Limb (tissue), 2 donors: ENCODE data around the gene ZEB2.

Experiments
- DNase-seq, 2 donors: peaks; one replicate each; pipeline ENCODE4 v3.0.0-alpha.2; 2016; ENCODE audit errors: extremely low spot score in 2 of 2

The ZEB2 gene

DNA sequence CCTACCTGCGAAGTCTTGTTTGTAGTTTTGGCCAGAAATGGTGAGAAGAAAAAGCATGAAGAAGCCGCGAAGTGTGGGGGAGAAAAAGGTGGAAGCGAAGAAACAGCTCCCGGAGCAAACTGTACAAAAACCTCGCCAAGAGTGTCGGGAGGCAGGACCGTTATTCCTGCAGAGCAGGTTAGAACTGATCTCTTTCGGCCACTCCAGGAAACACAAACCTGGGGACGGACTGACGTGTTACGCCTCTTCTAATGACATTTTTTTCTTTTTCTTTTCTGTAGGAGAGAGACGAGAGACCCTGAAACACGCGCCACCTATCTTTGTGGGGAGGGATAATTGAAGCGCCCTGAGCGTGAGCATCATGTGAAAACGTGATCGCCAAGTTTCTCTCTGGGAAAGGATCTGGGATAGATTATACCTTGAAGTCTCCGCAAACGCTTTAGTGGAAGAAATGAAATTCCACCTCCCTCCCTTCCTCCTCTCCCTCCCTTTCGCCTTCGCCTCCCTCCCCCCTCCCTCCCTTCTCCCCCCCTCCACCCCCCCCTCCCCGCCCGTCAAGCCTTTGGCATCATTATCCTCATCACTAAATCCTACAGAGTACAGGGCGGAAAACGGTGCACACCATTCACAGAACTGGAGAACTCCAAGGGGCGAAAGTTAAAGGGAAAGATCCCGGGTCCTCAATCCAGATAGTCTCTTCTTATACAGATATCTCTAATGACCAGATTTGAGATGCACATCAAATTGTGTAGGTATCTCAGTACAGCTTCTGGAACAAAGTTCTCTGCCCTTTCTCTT is at the start of gene ZEB2:
ZEB2 (minus strand) TSS at position 186 of the 798 bp plus-strand sequence. CDS start 2,769 bp downstream, outside the sequence.
- DNase-seq: peak; percentile 77 to 95

DNA sequence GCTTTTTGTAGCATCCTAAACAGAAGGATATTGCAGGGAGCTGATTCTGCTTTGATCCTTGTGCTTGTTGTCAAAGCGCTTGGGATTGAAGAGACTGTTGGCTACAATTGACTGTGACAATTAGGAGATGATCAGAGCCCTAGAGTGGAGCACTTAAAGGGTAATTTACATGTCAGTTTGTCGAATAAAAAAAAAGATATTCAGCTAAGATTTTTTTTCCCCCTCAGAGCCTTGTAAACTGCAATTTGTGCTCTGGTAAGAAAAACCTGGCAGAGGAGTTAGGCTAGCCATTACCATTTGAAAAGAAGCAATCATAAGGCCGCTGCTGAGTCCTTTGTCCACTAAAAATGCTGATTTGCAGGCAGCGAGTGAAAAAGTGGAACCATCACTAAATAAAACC is 47.8 kb upstream of the ZEB2 start:
- no peak for DNase-seq

DNA sequence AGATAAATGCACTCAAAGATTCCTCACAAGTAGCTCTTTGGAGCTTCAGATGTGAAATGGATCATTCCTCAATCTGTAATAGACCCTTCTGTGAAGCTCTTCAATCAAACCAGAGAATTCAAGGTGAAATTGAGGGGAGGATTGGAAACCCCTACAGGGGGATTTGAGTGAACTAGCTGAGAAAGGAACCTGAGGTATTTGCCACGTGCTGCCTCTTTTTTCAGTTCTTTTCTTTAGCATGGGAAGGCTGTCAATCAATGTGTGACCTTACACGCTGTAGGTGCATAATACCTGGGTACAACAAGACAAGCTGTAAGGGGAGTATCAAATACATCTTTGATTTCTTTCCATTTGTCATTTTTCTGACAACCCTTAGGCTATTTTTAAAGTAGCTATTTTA is 46.5 kb upstream of the ZEB2 start:
- no peak for DNase-seq

DNA sequence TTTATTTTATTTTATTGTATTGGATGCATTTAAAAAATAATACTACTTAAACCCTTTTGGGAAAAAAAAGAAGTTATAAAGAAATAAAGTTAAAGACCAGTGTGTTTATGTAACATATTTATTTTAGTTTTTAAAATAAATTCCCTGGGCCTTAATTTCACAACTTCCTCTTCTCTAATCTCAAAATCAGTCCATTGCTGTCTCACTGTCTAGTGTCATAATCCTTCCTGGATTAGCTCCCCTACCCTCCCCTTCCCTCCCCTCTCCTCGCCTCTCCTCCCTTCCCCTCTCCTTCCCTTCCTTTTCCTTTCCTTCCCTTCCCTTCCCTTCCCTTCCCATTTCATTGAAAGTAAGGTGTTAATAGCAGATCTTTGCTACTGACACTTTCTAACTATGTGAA is 40.3 kb upstream of the ZEB2 start:
- DNase-seq: no peak

DNA sequence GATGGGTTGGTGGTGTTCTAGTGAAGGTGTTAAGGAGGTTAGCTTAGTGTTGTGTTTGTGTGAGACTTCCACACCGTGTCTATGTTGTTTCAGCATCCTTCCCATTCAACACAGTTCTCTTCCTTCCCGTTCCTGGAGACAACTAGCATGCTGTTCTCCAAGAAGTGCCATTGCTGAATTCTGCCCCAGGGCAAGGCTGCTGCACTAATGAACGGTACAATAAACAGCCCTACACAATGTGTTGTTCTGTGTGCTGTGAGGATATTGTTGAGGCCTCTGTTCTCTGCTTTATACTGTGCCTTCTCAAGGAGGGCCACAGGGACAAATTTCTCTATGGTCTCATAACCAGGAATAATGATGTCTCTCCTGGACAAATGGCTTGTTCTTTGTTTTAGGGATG is 39.8 kb upstream of the ZEB2 start:
- DNase-seq: no peak

DNA sequence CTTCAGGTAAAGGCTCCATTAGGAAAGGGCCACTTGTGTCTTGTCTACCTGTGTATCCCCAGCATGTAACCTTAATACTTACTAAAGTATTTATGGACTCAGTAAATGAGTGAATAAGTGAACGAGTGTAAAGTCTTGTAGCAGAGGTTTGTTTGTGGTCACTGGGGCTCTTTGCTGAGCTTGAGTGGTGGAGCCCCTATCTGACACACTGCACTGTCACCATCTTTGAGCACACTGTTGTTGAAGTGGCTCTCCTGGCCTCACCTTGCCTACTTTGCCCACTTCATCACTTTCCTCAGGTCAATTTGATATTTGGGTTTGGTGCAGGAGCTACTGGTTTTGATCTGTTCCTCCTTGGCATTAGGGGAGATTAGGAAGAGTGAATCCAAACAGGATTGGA is 39.3 kb upstream of the ZEB2 start:
- no peak for DNase-seq

DNA sequence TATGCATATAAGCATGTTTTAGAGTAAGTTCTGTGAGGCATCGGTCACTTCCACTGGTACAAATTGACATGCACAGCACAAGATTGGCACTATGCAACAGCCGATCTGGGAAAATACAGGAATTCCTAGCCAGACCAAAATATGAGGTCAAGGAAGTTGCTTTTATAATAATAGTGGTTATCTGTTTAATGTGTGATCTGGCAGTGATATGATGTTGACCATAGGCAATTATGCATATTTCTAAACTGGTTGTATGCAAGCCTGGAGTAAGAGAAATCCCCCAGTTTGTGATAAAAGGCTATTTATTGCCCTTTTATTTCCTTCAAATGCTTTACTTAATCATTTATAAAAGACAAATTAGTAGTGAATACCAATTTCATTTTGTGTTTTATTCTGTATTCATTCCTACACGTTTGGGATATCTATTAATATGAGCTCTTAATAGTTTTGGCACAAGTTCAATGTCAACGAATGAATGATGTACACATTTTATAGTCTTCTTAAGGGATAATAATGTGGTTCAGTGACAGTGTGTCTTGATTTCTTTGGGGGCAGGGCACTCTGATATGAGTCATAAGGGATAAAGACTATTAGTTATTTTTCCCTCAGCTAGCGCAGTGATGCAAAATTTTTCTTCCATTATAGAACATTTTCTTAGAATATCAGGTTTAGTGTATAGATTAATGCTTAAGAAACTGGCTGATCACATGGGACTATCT is 34.7 kb upstream of the ZEB2 start:
- no peak for DNase-seq

DNA sequence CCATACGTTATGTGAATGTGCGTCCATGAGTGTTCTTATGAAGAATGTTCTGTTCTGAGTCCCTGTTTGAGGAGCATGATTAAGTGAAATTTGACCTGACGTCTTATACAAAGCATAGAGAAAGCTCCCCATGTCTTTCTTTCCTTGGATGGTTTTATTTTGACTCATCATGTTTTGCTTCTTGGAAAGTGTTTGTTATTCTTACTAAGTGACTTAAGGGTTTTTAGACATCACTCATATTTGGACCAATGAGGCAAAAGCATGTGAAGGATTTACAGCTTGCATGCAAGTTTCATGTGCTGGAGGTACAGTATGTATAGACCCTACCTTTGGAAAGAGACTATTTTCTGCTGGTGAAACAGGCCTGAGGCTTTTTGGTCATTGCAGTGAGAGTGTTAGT is 33.5 kb upstream of the ZEB2 start:
- no peak for DNase-seq

DNA sequence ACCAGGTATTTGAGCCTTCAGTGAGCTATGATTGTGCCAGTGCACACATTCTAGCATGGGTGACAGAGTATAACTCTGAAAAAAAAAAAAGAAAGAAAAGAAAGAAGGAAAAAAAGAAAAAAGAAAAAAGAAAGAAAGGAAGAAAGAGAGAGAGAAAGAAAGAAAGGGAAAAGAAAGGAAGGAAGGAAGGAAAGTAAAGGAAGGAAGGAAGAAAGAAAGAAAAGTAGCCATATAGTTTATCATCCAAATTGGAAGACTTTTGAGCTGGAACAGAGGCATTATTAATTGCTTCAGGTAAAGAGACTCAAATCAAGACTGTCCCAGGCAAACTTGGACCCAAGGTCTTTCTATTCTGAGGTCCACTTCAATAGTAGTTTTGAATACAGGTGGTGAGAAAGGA is 32.9 kb upstream of the ZEB2 start:
- no peak for DNase-seq

DNA sequence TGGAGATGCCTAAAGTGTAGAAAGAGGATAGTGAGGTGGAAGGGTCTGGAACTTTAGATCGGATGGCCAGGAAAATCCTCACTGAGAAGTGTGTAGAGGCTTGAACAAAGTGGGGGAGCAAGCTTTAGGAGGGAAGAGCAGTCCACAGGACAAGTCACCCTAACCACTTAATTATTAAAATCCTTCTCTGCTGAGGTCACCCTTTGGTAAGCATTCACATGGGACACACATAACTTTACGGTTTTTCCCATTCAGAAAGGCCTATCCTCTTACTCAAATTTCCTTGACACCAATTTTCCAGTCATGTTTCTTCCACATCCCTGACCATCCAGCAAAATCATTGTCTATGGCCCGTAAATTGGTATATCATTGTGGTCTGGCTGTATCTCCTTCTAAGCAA is 31.0 kb upstream of the ZEB2 start:
- DNase-seq: no peak

DNA sequence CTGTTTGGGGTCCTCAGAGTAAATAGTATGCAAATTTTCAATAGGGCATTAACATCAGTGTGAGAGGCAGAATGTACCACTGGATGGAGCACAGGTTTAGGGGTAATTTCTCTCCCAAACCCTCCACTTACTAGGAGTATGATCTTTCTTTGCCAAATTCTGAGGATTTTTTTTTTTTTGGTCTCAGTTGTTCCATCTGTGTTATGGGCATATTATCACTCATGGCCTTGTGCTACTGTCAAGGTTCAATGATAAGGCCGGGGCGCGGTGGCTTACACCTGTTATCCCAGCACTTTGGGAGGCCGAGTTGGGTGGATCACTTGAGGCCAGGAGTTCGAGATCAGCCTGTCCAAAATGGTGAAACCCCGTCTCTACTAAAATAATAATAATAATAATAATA is 30.2 kb upstream of the ZEB2 start:
- no peak for DNase-seq

DNA sequence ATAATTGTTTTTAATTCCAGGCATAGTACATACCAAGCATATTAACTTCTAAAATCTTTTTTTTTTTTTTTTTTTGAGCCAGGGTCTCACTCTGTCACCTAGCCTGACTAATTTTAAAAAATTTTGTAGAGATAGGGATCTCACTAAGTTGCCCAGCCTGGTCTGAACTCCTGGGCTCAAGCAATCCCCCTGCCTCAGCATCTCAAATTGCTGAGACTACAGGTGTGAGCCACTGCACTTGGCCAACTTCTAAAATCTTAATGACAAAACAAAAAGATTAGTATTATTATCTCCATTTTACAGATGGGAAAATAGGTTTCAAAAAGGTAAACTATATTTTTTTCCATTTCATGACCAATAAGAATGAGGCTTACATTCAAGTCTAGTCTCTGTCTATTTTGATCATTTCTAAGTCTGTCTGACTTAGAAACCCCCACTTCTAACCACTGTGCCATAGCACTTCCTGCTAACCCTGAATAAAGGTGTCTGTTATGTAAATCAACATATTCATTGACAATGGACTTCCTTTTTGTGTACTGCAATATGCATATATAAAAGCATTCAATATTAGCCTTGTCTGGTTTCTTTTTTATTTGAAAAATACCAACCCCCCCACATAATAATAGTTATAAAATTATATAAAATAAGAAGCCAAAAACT is 28.7 kb upstream of the ZEB2 start:
- no peak for DNase-seq

DNA sequence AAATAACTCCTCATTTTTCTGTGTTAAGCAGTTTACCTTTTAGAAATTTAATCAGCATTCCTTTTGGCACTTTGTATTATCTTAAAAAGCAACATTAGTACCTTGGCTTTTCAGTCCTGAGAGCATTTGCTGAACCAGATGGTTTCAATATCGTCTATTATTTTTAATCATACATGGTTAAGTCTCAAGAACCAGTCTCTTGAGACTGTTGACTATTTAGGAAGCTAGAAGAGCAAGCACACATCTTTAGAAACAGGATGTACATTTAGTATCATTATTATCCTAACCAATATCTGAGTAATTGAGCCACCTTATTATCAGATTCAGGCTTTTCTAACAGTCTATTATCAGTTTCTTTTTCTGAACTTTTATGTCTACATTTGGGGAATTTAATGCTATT is 28.2 kb upstream of the ZEB2 start:
- DNase-seq: no peak

DNA sequence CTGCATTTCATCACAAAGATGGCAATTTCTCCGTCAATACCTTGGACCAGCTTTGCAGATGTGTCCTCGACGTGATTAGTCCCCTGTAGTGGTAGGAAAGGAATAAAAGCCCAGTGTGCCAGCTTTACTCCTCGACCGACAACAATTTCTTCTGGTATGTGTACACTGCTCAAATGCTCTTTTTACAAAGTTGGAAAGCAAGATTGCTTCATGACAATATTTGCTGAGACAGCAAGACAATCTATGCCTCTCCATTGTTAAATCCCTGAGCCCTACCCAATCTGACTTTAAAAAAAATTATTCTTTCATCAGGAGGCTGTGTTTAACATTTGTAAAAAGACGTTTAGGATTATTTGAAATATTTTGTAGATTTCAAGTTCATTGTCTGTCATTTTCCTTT is 27.6 kb upstream of the ZEB2 start:
- DNase-seq: no peak

DNA sequence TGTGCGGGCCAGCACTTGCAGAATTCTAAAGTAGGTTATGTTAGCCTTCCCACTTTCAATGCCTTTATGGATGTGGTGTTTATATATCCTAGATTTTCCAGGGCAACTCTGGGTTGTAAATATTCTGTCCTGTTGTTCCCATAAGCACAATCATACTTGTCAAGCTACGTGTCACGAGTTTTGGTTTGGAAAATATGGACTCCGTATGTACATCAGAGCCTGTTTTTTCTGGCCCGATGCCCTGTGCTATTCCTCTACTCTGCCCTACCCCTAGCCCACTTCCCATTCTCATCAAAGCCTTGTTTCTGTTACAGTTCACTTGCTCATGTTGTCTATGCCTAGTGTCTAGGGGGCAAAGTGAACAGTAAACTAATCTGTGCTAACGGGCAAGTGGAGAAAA is 27.0 kb upstream of the ZEB2 start:
- DNase-seq: no peak

DNA sequence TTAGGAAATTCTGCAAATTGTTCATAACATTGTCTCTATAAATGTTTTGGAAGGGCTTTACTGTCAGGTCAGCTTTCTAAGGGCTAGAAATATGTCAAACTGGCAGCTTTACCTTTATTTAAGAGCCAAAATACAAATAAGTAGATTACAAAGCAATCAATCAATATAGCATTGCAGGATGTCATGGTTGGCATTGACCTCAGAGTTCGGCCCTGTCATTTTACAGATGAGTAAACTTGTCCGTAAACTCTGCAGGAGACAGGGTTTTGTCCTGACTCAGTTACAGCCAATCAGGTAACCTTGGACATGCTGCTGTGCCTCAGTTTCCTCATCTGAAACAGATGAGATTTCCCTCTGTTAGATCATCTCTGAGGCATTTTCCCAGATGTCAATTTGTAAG is 25.9 kb upstream of the ZEB2 start:
- no peak for DNase-seq

DNA sequence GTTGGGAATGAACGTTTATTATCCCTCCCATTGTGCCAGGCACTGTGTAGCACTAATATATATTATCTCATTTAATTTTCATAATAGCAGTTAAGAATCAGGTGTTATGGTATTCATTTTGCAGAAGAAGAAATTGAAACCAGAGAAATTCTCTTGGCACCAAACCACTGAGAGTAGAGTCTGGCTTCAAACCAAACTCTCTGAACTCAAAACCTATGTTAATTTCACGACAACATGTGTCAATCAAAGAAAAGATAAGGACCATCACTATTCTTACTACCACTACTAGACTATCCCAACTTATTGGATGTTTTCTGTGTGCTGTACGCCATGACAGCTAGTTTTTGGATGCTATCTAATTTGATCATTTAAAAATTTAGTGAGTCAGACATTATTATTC is 24.1 kb upstream of the ZEB2 start:
- no peak for DNase-seq

DNA sequence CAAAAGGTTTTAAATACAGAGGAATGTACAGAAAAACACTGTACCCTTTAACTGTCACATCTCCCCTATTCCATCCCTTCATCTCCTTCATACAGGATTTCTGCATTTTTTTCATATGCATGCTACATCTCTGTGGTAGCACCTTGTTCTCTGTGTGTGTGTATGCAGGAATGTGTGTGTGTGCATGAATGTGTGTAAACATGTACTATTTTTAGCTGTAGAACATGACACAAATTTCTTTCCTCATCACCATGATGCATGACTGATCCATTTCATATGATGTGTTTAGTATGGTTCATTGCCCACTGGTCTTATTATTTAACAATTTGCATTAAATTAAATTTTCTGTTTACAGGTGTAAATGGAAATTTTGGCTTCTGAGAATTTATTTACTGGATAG is 21.5 kb upstream of the ZEB2 start:
- no peak for DNase-seq

DNA sequence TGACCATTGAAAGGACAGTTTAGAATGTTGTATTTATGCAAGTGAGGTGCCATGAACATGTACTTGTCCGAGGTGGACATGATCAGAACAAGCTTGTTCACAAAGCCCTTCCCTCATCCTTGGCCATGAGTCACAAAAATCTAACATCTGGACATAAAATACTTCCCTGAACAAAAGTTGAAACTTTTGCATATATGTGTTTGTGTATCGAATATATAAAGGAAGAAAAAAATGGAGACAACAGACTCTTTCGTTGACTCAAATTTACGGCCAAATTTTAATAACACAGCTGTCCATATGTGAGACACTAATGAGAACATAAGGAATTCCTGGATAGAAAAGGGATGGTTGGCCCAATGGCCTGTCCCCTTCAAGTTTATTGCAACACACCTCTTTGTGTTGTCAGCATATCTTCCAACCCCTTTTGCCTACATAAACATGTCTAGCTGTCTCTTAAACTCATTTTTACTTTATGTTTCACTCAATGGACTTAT is 19.4 kb upstream of the ZEB2 start:
- DNase-seq: no peak

DNA sequence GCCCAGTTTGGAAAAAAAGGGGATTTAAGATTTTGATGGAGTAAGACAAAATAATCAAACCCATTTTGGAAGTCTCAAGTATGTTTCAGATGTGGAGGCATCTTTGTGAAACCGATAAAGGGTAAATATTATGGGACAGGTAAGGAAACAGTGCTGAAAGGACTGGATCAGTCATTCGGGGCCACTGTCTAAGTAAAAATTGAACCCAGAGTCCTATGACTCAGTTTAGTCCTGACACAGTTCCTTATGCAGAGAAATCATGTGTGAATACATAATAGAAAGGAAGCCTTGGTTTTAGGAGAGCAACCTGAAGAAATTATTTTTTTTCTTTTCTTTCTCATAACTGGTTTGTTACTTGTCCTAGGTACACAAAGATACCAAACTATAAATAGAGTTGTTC is 15.4 kb upstream of the ZEB2 start:
- no peak for DNase-seq

DNA sequence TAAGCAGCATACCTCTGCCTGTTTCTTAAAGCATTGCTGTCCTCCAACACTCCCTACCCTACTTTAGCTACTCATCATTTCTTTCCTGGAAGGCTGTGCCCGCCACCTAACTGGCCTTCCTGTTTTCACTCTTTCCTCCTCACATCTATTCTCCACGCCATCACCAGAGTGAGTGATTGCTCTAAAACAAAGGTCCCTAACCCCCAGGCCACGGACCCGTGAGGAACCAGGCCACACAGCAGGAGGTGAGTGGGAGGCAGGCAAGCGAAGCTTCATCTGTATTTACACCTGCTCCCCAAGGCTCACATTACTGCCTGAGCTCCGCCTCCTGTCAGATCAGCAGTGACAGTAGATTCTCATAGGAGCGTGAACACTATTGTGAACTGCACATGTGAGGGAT is 13.3 kb upstream of the ZEB2 start:
- DNase-seq: no peak

DNA sequence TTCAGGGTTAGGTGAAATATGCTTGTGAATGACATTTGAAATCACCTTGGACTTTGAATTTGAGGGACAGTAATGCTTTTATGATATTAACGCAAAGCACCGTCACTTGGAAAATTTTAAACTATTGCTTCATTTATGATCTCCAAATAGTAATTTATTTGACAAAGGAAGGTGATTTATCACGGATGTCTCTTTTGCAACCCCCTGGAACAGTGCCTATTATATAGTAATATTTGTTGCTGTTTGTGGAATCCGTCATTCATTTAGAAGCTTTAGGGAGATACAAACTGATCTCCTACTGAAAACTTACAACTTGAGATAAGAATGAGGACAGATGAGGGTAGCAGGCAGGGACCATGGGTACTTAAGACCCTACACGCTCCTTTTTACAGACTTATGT is 10.7 kb upstream of the ZEB2 start:
- DNase-seq: no peak

DNA sequence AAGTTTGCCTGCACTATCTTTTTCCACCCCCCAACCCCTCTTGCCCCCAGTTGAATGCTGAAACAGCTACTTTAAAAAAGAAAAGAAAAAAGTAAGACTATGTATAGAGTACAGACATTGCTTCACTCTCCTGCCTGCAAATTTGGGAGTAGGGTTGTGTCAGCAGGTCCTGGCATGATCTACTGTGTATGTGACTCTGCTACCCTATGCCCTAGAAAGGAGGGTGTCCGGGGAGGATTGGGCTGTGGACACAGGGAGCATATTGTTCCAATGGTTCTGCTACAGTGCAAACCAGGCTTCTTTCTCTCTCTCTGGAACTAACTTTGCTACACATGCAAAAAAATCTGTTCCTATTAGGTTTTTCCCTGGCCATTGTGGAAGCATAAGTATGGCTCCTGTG is 9.9 kb upstream of the ZEB2 start:
- DNase-seq: no peak
